Lower lobe of right lung (tissue), 2 donors: ENCODE data around the gene ZNF334. TPM values are rescaled to one million over a fixed set of nuclear protein-coding genes. Genes with fewer than 3 reads are reported as not detected.

Experiments
- ATAC-seq, 2 donors: fragments of 200-7000 bp; cut with Tn5 transposase; one replicate each; pipeline ENCODE4 v1.9.1; 2020 to 2022; ENCODE audit warnings: mild to moderate bottlenecking in 2 of 2, moderate library complexity in 2 of 2
- DNase-seq: peaks from one replicate; pipeline ENCODE4 v3.0.0-alpha.2; 2020
- H3K27ac ChIP-seq: fragments of 200-600 bp; one replicate; pipeline ENCODE4 v1.8.0; 2022
- H3K27me3 ChIP-seq: fragments of 200-600 bp; one replicate; pipeline ENCODE4 v1.8.0; 2022; ENCODE audit warnings: low read depth
- H3K36me3 ChIP-seq: fragments of 200-600 bp; one replicate; pipeline ENCODE4 v1.8.0; 2022; ENCODE audit warnings: mild to moderate bottlenecking
- H3K4me1 ChIP-seq: fragments of 200-600 bp; one replicate; pipeline ENCODE4 v1.8.0; 2022
- H3K4me3 ChIP-seq: fragments of 200-600 bp; one replicate; pipeline ENCODE4 v1.8.0; 2022; ENCODE audit warnings: mild to moderate bottlenecking
- H3K9me3 ChIP-seq: fragments of 200-600 bp; one replicate; pipeline ENCODE4 v1.8.0; 2022
- CTCF ChIP-seq: fragments of 200-600 bp; IDR thresholded peaks from one replicate; pipeline ENCODE4 v1.8.0; 2022; ENCODE audit warnings: antibody characterized with exemption, mild to moderate bottlenecking
- intact Hi-C: fragments of 100-400 bp; cut with DNase I; formaldehyde crosslinking; loops from one replicate; pipeline ENCODE4 v1.11.0; 2022
- total RNA-seq: library from RNA; stranded (reverse); fragmentation: NEBNext Ultra II Directional; extraction: Animal tissue kit (Norgen Biotek cat#: 25700); gene quantifications from one replicate; pipeline ENCODE4 v1.2.1, GENCODE V29; 2021
- donor health status: DM: no; HTN: yes; CAD: no; lungs with severe emphysema.

Gene ZNF334
- total RNA-seq, 1 donor from 2014 or later, result 4.7 TPM

GRCh38 chr20:46501337-46501942 lies 11.9 kb downstream of the ZNF334 start:
- H3K9me3 ChIP-seq, result peaks cover 28% of the 10 kb centered on the region
- TF ChIP-seq CTCF, result no peak
- H3K27ac ChIP-seq, result no peak overlapping the region
- intact Hi-C loops, result no loop called here
- H3K36me3 ChIP-seq, result no peaks in the 10 kb centered on the region
- H3K4me3 ChIP-seq, result no peak overlapping the region
- no peaks in the 10 kb centered on the region for H3K27me3 ChIP-seq
- no peak for ATAC-seq
- DNase-seq, result no peak
- H3K4me1 ChIP-seq, result no peaks in the 10 kb centered on the region

- Histone ChIP-seq H3K27ac (no peak overlapping the region), H3K9me3 (no peaks in the 10 kb centered on the region), H3K27me3 (peaks cover 8% of the 10 kb centered on the region), H3K4me1 (no peaks in the 10 kb centered on the region), H3K36me3 (no peaks in the 10 kb centered on the region), H3K4me3 (no peak overlapping the region)
- intact Hi-C loops, result no loop called here
- DNase-seq (no peak), ATAC-seq (no peak)
- TF ChIP-seq CTCF, result no peak
These were observed 19.3 kb downstream of the ZNF334 start for GRCh38 chr20:46494077-46494476.

GRCh38 chr20:46491354-46491753 lies 22.0 kb downstream of the ZNF334 start:
- Histone ChIP-seq H3K36me3 (no peaks in the 10 kb centered on the region), H3K4me3 (no peak overlapping the region), H3K9me3 (no peaks in the 10 kb centered on the region), H3K27ac (no peak overlapping the region), H3K27me3 (peaks cover 8% of the 10 kb centered on the region), H3K4me1 (no peaks in the 10 kb centered on the region)
- intact Hi-C loops, result no loop called here
- no peak for TF ChIP-seq CTCF
- DNase-seq, result no peak
- ATAC-seq, result no peak

- no peak for TF ChIP-seq CTCF
- ATAC-seq (no peak), DNase-seq (no peak)
- intact Hi-C loops, result no loop called here
- Histone ChIP-seq H3K27ac (no peak overlapping the region), H3K27me3 (peaks cover 8% of the 10 kb centered on the region), H3K36me3 (no peaks in the 10 kb centered on the region), H3K4me1 (no peaks in the 10 kb centered on the region), H3K9me3 (no peaks in the 10 kb centered on the region), H3K4me3 (no peak overlapping the region)
These were observed 24.9 kb downstream of the ZNF334 start for GRCh38 chr20:46488451-46488850.

GRCh38 chr20:46487628-46488027 lies 25.7 kb downstream of the ZNF334 start:
- no peak overlapping the region for H3K4me3 ChIP-seq
- H3K27me3 ChIP-seq, result peaks cover 8% of the 10 kb centered on the region
- no peak for TF ChIP-seq CTCF
- H3K4me1 ChIP-seq, result no peaks in the 10 kb centered on the region
- H3K36me3 ChIP-seq, result no peaks in the 10 kb centered on the region
- intact Hi-C loops, result no loop called here
- DNase-seq, result no peak
- ATAC-seq, result no peak
- no peak overlapping the region for H3K27ac ChIP-seq
- H3K9me3 ChIP-seq, result no peaks in the 10 kb centered on the region
